IMR-90 (cell line): ENCODE data around the gene FANCD2. TPM values are rescaled to one million over a fixed set of nuclear protein-coding genes. Genes with fewer than 3 reads are reported as not detected.

ENCODE experiments used
- ATAC-seq: fragments of 200-7000 bp; cut with Tn5 transposase; 2 replicates; pipeline ENCODE4 v1.9.1; 2020; ENCODE audit warnings: low read depth, mild to moderate bottlenecking, moderate library complexity
- BruUV-seq: library from RNA; stranded (reverse); fragments of 400-500 nt; replicated peaks from 2 replicates; lab custom pipeline; 2021; lab: Mats Ljungman, UMichigan
- CTCF ChIA-PET: fragments of 300-600 bp; formaldehyde crosslinking; extraction: SDS; loops from one replicate; lab custom pipeline; 2021; ENCODE audit warnings: antibody characterized with exemption; lab: Yijun Ruan, JAX
- POLR2A ChIA-PET: fragments of 300-600 bp; sonication (Branson Sonifier 250); formaldehyde crosslinking; loops from one replicate; lab custom pipeline; 2022; ENCODE audit warnings: antibody characterized with exemption; ENCODE audit not compliant: unreplicated experiment; lab: Charles Lee
- DNase-seq: peaks from one replicate; pipeline ENCODE4 v3.0.0; 2013
- H2AFZ ChIP-seq: replicated peaks from 2 replicates; pipeline ENCODE3; 2013; ENCODE audit warnings: low read length, mild to moderate bottlenecking; ENCODE audit not compliant: poor library complexity
- H2AK5ac ChIP-seq: 2 replicates; pipeline ENCODE4 v1.6.1; 2013; ENCODE audit warnings: low read depth, low read length, inconsistent platforms
- H2AK9ac ChIP-seq: replicated peaks from 2 replicates; pipeline ENCODE3; 2013; ENCODE audit warnings: mild to moderate bottlenecking, low read depth, low read length, moderate library complexity; ENCODE audit not compliant: poor library complexity
- H2BK120ac ChIP-seq: 2 replicates; pipeline ENCODE4 v1.6.1; 2013; ENCODE audit warnings: low read depth, low read length, inconsistent platforms
- H2BK15ac ChIP-seq: 3 replicates; pipeline ENCODE4 v1.6.1; 2013; ENCODE audit warnings: low read depth, low read length, inconsistent platforms
- H2BK20ac ChIP-seq: 2 replicates; pipeline ENCODE4 v1.6.1; 2013; ENCODE audit warnings: low read depth, mild to moderate bottlenecking, inconsistent platforms, low read length, moderate library complexity
- H2BK5ac ChIP-seq: 2 replicates; pipeline ENCODE4 v1.6.1; 2013; ENCODE audit warnings: mild to moderate bottlenecking, low read depth, low read length, inconsistent platforms; ENCODE audit not compliant: poor library complexity, severe bottlenecking
- H3K14ac ChIP-seq: replicated peaks from 2 replicates; pipeline ENCODE4 v1.6.1; 2013; ENCODE audit warnings: low read depth, low read length, inconsistent platforms
- H3K18ac ChIP-seq: 2 replicates; pipeline ENCODE4 v1.6.1; 2013; ENCODE audit warnings: low read depth, low read length, control low read depth
- H3K23ac ChIP-seq: 2 replicates; pipeline ENCODE4 v1.6.1; 2013; ENCODE audit warnings: low read depth, low read length, inconsistent platforms
- H3K27ac ChIP-seq: 2 replicates; pipeline ENCODE4 v1.5.1; 2013; ENCODE audit warnings: mild to moderate bottlenecking, control low read depth, low read length; ENCODE audit not compliant: insufficient read depth
- H3K27me3 ChIP-seq: 2 replicates; pipeline ENCODE4 v1.6.1; 2013; ENCODE audit warnings: low read length; ENCODE audit not compliant: control insufficient read depth, insufficient read depth
- H3K36me3 ChIP-seq: 2 replicates; pipeline ENCODE4 v1.6.1; 2013; ENCODE audit warnings: low read length, mixed read lengths; ENCODE audit not compliant: control insufficient read depth, insufficient read depth
- H3K4ac ChIP-seq: 2 replicates; pipeline ENCODE4 v1.6.1; 2013; ENCODE audit warnings: low read depth, low read length, inconsistent platforms
- H3K4me1 ChIP-seq: 2 replicates; pipeline ENCODE4 v1.6.1; 2013; ENCODE audit warnings: low read length, mixed read lengths; ENCODE audit not compliant: control insufficient read depth, insufficient read depth
- H3K4me2 ChIP-seq: 2 replicates; pipeline ENCODE4 v1.6.1; 2013; ENCODE audit warnings: low read depth, mild to moderate bottlenecking, control low read depth, low read length, moderate library complexity
- H3K4me3 ChIP-seq: 2 replicates; pipeline ENCODE4 v1.5.1; 2013; ENCODE audit warnings: low read depth, mild to moderate bottlenecking, control low read depth, low read length, moderate library complexity; ENCODE audit not compliant: insufficient read depth
- H3K56ac ChIP-seq: 2 replicates; pipeline ENCODE4 v1.6.1; 2013; ENCODE audit warnings: low read length, inconsistent platforms; ENCODE audit not compliant: insufficient read depth; ENCODE audit errors: extremely low read depth
- H3K79me1 ChIP-seq, 2 experiments: 2 replicates each; pipeline ENCODE4 v1.6.1; 2013; ENCODE audit warnings: low read length in 2 of 2, inconsistent platforms in 1 of 2, low read depth in 1 of 2
- H3K9ac ChIP-seq: 2 replicates; pipeline ENCODE4 v1.6.1; 2013; ENCODE audit warnings: low read depth, low read length, control low read depth
- H3K9me1 ChIP-seq: 2 replicates; pipeline ENCODE4 v1.6.1; 2013; ENCODE audit warnings: low read length, inconsistent platforms; ENCODE audit not compliant: insufficient read depth
- H3K9me3 ChIP-seq: 2 replicates; pipeline ENCODE4 v1.6.1; 2013; ENCODE audit warnings: low read length; ENCODE audit not compliant: control insufficient read depth, insufficient read depth
- H4K20me1 ChIP-seq: 2 replicates; pipeline ENCODE4 v1.6.1; 2013; ENCODE audit warnings: low read length, inconsistent platforms; ENCODE audit not compliant: insufficient read depth
- H4K5ac ChIP-seq: 2 replicates; pipeline ENCODE4 v1.6.1; 2013; ENCODE audit warnings: mild to moderate bottlenecking, low read depth, low read length, control low read depth
- H4K8ac ChIP-seq, 2 experiments: 2 replicates each; pipeline ENCODE4 v1.6.1; 2013; ENCODE audit warnings: low read depth in 2 of 2, low read length in 2 of 2, control low read depth in 1 of 2, inconsistent platforms in 1 of 2
- H4K91ac ChIP-seq: 2 replicates; pipeline ENCODE4 v1.6.1; 2013; ENCODE audit warnings: low read depth, low read length, inconsistent platforms; ENCODE audit not compliant: insufficient read depth
- BHLHE40 ChIP-seq: fragments of 150-350 bp; IDR thresholded peaks from 2 replicates; pipeline ENCODE4 v1.6.1; 2016; ENCODE audit warnings: mild to moderate bottlenecking, low read depth, low read length
- CEBPB ChIP-seq: IDR thresholded peaks from 2 replicates; pipeline ENCODE4 v1.6.1; 2012; ENCODE audit warnings: low read depth, low read length, improper control_type of control experiment
- CHD1 ChIP-seq: IDR thresholded peaks from 2 replicates; pipeline ENCODE4 v1.6.1; 2012; ENCODE audit warnings: low read depth, low read length, improper control_type of control experiment
- CTCF ChIP-seq: conservative IDR thresholded peaks from 2 replicates; pipeline ENCODE4 v1.5.1; 2012; ENCODE audit warnings: mild to moderate bottlenecking, low read depth, low read length, improper control_type of control experiment
- ELK1 ChIP-seq: fragments of 150-350 bp; IDR thresholded peaks from 2 replicates; pipeline ENCODE4 v1.6.1; 2016; ENCODE audit warnings: low read depth, mild to moderate bottlenecking, low read length, moderate library complexity, borderline replicate concordance
- FOS ChIP-seq: fragments of 150-350 bp; IDR thresholded peaks from 2 replicates; pipeline ENCODE4 v1.6.1; 2016; ENCODE audit warnings: low read depth, low read length
- MAFK ChIP-seq: IDR thresholded peaks from 2 replicates; pipeline ENCODE4 v1.6.1; 2012; ENCODE audit warnings: low read depth, low read length, improper control_type of control experiment
- MAZ ChIP-seq: IDR thresholded peaks from 2 replicates; pipeline ENCODE4 v1.6.1; 2012; ENCODE audit warnings: low read depth, mild to moderate bottlenecking, low read length, improper control_type of control experiment, moderate library complexity, borderline replicate concordance
- MXI1 ChIP-seq: IDR thresholded peaks from 2 replicates; pipeline ENCODE4 v1.6.1; 2012; ENCODE audit warnings: low read depth, mild to moderate bottlenecking, low read length, moderate library complexity, borderline replicate concordance
- NFE2L2 ChIP-seq: fragments of 150-350 bp; IDR thresholded peaks from 2 replicates; pipeline ENCODE4 v1.6.1; 2016; ENCODE audit warnings: low read depth, mild to moderate bottlenecking, low read length
- POLR2A ChIP-seq: IDR thresholded peaks from 2 replicates; pipeline ENCODE4 v1.6.1; 2012; ENCODE audit warnings: mild to moderate bottlenecking, low read depth, low read length
- RAD21 ChIP-seq: IDR thresholded peaks from 2 replicates; pipeline ENCODE4 v1.6.1; 2012; ENCODE audit warnings: low read length, improper control_type of control experiment
- RCOR1 ChIP-seq: IDR thresholded peaks from 2 replicates; pipeline ENCODE4 v1.6.1; 2012; ENCODE audit warnings: mild to moderate bottlenecking, low read length, improper control_type of control experiment; ENCODE audit not compliant: insufficient replicate concordance
- RFX5 ChIP-seq: IDR thresholded peaks from 2 replicates; pipeline ENCODE4 v1.8.0; 2012; ENCODE audit warnings: low read depth, mild to moderate bottlenecking, low read length, moderate library complexity
- SMC3 ChIP-seq: fragments of 150-350 bp; IDR thresholded peaks from 2 replicates; pipeline ENCODE4 v1.6.1; 2016; ENCODE audit warnings: low read depth, mild to moderate bottlenecking, antibody characterized with exemption, low read length, moderate library complexity
- USF2 ChIP-seq: fragments of 150-350 bp; IDR thresholded peaks from 2 replicates; pipeline ENCODE4 v1.6.1; 2017; ENCODE audit warnings: mild to moderate bottlenecking, antibody characterized with exemption, low read length, low read depth
- dilution Hi-C: fragments of 300-500 bp; cut with HindIII; formaldehyde crosslinking; loops from one replicate; pipeline ENCODE4 v1.14.3; 2018; ENCODE audit warnings: low sequenced_read_pairs; ENCODE audit not compliant: unreplicated experiment
- in situ Hi-C: fragments of 300-500 bp; cut with MboI; formaldehyde crosslinking; loops from 3 replicates; pipeline ENCODE4 v1.14.3; 2019; ENCODE audit warnings: low sequenced_read_pairs, inconsistent platforms, mixed read lengths
- intact Hi-C: fragments of 100-400 bp; cut with micrococcal nuclease; formaldehyde crosslinking; loops from 2 replicates; pipeline ENCODE4 v1.10.0; 2022
- polyA plus RNA-seq, 3 experiments: library from polyadenylated mRNA; depleted of rRNA; stranded (reverse); fragments of >200 nt; gene quantifications; 2 replicates each; pipeline ENCODE4 v1.2.3, GENCODE V29; 2012; ENCODE audit warnings: low replicate concordance in 1 of 3
- total RNA-seq: library from RNA; depleted of rRNA; stranded (reverse); fragments of >200 nt; gene quantifications from 2 replicates; pipeline ENCODE4 v1.2.3, GENCODE V29; 2012

FANCD2 gene
- total and polyA plus RNA-seq, 2 of the 4 experiments (the other 2 are of a cell fraction) = 8.9 to 19.7 TPM

- H2AK5ac ChIP-seq = no peak overlapping the region
- no peak overlapping the region for H4K8ac ChIP-seq
- H3K27me3 ChIP-seq = no peaks in the 10 kb centered on the region
- in situ Hi-C loops = no loop called here
- no peak overlapping the region for H4K5ac ChIP-seq
- no peaks in the 10 kb centered on the region for H3K9me3 ChIP-seq
- no peak overlapping the region for H2BK5ac ChIP-seq
- H4K91ac ChIP-seq = no peak overlapping the region
- intact Hi-C loops = no loop called here
- H3K14ac ChIP-seq = no peak overlapping the region
- no peaks in the 10 kb centered on the region for H4K20me1 ChIP-seq
- dilution Hi-C loops = no loop called here
- DNase-seq = peak; percentile 35
- H3K56ac ChIP-seq = no peak overlapping the region
- no TSS peak for BruUV-seq
- no peak overlapping the region for H2BK15ac ChIP-seq
- H3K79me1 ChIP-seq = no peaks in the 10 kb centered on the region
- H2BK20ac ChIP-seq = no peak overlapping the region
- H3K27ac ChIP-seq = no peak overlapping the region
- CTCF ChIA-PET = no interaction called here
- no peak overlapping the region for H2AFZ ChIP-seq
- ATAC-seq = no peak
- TF ChIP-seq FOS (no peak), BHLHE40 (no peak), USF2 (no peak), RFX5 (no peak), RCOR1 (no peak), POLR2A (no peak), NFE2L2 (no peak), MXI1 (no peak), CTCF (no peak), RAD21 (no peak), MAZ (no peak), CEBPB (no peak), MAFK (no peak), CHD1 (no peak), ELK1 (no peak), SMC3 (no peak)
- H2AK9ac ChIP-seq = no peak overlapping the region
- no peak overlapping the region for H3K18ac ChIP-seq
- H3K4me2 ChIP-seq = no peak overlapping the region
- H3K9ac ChIP-seq = no peak overlapping the region
- no peak overlapping the region for H3K4me3 ChIP-seq
- H3K4ac ChIP-seq = no peak overlapping the region
- no peaks in the 10 kb centered on the region for H3K4me1 ChIP-seq
- no peaks in the 10 kb centered on the region for H3K36me3 ChIP-seq
- no peak overlapping the region for H2BK120ac ChIP-seq
- no peaks in the 10 kb centered on the region for H3K9me1 ChIP-seq
- no peak overlapping the region for H3K23ac ChIP-seq
- POLR2A ChIA-PET = no interaction called here
Measured at GRCh38 chr3:10074666-10075065, 48.4 kb downstream of the FANCD2 start.
